ENCODE measurements around the gene PLEKHJ1. TPM values are rescaled to one million over a fixed set of nuclear protein-coding genes. Genes with fewer than 3 reads are reported as not detected.

PLEKHJ1 gene
- total and polyA plus RNA-seq, 2 of the 13 experiments (the other 11 are each of a cell fraction or from before 2014, with no cell fraction given) = 70.5 to 130 TPM

DNA sequence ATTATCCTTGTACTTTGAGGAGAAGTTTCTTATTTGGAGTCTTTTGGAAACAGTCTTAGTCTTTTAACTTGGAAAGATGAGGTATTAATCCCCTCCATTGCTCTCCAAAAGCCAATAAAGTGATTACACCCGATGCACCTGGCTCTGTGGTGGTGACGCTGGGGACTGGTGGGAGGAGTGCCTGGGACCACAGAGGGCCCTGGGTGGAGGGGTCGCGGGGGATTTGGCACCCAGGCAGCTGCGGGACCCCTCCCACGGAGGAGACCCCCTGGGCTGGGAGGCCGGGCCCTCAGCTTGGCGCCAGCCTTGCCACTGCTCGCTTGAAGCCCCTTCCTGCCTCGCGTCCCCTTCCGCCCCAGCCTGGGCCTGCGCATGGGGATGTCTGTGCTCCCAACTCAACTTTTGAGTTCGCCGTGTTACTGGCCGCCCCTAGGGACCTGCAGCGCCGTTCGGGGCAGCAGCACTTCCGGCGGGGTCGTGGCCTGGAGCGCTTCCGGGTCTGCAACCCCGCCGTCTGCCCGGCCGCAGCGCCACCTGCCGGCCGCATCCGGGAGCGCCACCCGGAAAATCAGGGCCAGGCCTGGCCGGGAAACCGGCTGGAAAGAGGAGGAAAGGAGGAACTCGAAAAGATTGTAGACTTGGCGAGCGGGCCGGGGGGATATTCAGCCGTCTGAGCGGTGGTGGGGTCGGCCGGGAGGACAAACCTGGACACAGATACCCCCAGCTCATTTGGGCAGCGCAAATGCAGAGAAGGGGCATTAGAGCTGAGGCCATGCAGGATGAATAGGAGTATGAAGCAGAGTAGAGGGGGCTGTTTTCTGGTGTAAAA is 37.4 kb upstream of the PLEKHJ1 start (continued):
- TF ChIP-seq CAMTA2 (CRISPR knock-in tag; IDR thresholded peaks at IDR 0.05; ENCODE audit: borderline replicate concordance) (peak; percentile 93), ZNF205 (CRISPR knock-in tag; IDR thresholded peaks at IDR 0.05) (0 out of 2 replicates have a peak, but pooled peaks have one; percentile 44), AGO2 (optimal IDR thresholded peaks at IDR 0.05; ENCODE audit: low read depth, low read length) (peak; percentile 99), PAX8 (CRISPR knock-in tag; IDR thresholded peaks at IDR 0.05; ENCODE audit: borderline replicate concordance) (peak; percentile 58; the same call in 1 of the 2 replicates), NKX3-1 (CRISPR knock-in tag; IDR thresholded peaks at IDR 0.05) (peak; percentile 25; the same call in 1 of the 2 replicates), ARNT2 (CRISPR knock-in tag; IDR thresholded peaks at IDR 0.05; ENCODE audit: low read depth) (peak; percentile 81), CBFB (CRISPR knock-in tag; IDR thresholded peaks at IDR 0.05) (peak; percentile 88), ETV5 (CRISPR knock-in tag; IDR thresholded peaks at IDR 0.05; ENCODE audit: borderline replicate concordance) (peak; percentile 90), KLF11 (CRISPR knock-in tag; IDR thresholded peaks at IDR 0.05) (0 out of 2 replicates have a peak, but pooled peaks have one; percentile 54), KDM5A (IDR thresholded peaks at IDR 0.05; ENCODE audit: borderline replicate concordance, low read length) (peak; percentile 41; the same call in 1 of the 2 replicates), KDM4B (CRISPR knock-in tag; IDR thresholded peaks at IDR 0.05) (peak; percentile 43; the same call in 1 of the 2 replicates), ZNF446 (CRISPR knock-in tag; IDR thresholded peaks at IDR 0.05) (peak; percentile 16; the same call in 1 of the 2 replicates)
- TF ChIP-seq, protein P1, sequence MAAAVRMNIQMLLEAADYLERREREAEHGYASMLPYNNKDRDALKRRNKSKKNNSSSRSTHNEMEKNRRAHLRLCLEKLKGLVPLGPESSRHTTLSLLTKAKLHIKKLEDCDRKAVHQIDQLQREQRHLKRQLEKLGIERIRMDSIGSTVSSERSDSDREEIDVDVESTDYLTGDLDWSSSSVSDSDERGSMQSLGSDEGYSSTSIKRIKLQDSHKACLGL (CRISPR knock-in tag; IDR thresholded peaks at IDR 0.05) = peak; percentile 62
- TF ChIP-seq, protein P2, sequence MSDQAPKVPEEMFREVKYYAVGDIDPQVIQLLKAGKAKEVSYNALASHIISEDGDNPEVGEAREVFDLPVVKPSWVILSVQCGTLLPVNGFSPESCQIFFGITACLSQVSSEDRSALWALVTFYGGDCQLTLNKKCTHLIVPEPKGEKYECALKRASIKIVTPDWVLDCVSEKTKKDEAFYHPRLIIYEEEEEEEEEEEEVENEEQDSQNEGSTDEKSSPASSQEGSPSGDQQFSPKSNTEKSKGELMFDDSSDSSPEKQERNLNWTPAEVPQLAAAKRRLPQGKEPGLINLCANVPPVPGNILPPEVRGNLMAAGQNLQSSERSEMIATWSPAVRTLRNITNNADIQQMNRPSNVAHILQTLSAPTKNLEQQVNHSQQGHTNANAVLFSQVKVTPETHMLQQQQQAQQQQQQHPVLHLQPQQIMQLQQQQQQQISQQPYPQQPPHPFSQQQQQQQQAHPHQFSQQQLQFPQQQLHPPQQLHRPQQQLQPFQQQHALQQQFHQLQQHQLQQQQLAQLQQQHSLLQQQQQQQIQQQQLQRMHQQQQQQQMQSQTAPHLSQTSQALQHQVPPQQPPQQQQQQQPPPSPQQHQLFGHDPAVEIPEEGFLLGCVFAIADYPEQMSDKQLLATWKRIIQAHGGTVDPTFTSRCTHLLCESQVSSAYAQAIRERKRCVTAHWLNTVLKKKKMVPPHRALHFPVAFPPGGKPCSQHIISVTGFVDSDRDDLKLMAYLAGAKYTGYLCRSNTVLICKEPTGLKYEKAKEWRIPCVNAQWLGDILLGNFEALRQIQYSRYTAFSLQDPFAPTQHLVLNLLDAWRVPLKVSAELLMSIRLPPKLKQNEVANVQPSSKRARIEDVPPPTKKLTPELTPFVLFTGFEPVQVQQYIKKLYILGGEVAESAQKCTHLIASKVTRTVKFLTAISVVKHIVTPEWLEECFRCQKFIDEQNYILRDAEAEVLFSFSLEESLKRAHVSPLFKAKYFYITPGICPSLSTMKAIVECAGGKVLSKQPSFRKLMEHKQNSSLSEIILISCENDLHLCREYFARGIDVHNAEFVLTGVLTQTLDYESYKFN (CRISPR knock-in tag; conservative IDR thresholded peaks at IDR 0.05) = peak; percentile 31
- TF ChIP-seq, protein P3, sequence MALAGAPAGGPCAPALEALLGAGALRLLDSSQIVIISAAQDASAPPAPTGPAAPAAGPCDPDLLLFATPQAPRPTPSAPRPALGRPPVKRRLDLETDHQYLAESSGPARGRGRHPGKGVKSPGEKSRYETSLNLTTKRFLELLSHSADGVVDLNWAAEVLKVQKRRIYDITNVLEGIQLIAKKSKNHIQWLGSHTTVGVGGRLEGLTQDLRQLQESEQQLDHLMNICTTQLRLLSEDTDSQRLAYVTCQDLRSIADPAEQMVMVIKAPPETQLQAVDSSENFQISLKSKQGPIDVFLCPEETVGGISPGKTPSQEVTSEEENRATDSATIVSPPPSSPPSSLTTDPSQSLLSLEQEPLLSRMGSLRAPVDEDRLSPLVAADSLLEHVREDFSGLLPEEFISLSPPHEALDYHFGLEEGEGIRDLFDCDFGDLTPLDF (CRISPR knock-in tag; IDR thresholded peaks at IDR 0.05) = 0 out of 2 replicates have a peak, but pooled peaks have one; percentile 62
- TF ChIP-seq, protein P4, sequence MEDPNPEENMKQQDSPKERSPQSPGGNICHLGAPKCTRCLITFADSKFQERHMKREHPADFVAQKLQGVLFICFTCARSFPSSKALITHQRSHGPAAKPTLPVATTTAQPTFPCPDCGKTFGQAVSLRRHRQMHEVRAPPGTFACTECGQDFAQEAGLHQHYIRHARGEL (CRISPR knock-in tag; IDR thresholded peaks at IDR 0.05) = peak; percentile 72
- TF ChIP-seq, protein P5, sequence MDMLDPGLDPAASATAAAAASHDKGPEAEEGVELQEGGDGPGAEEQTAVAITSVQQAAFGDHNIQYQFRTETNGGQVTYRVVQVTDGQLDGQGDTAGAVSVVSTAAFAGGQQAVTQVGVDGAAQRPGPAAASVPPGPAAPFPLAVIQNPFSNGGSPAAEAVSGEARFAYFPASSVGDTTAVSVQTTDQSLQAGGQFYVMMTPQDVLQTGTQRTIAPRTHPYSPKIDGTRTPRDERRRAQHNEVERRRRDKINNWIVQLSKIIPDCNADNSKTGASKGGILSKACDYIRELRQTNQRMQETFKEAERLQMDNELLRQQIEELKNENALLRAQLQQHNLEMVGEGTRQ (IDR thresholded peaks at IDR 0.05; ENCODE audit: low read depth, low read length) = no peak
- TF ChIP-seq, protein P5 (CRISPR knock-in tag; IDR thresholded peaks at IDR 0.05; ENCODE audit: borderline replicate concordance) = no peak; the same call in 1 of the 2 replicates
- TF ChIP-seq, protein P6, sequence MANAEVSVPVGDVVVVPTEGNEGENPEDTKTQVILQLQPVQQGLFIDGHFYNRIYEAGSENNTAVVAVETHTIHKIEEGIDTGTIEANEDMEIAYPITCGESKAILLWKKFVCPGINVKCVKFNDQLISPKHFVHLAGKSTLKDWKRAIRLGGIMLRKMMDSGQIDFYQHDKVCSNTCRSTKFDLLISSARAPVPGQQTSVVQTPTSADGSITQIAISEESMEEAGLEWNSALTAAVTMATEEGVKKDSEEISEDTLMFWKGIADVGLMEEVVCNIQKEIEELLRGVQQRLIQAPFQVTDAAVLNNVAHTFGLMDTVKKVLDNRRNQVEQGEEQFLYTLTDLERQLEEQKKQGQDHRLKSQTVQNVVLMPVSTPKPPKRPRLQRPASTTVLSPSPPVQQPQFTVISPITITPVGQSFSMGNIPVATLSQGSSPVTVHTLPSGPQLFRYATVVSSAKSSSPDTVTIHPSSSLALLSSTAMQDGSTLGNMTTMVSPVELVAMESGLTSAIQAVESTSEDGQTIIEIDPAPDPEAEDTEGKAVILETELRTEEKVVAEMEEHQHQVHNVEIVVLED (CRISPR knock-in tag; IDR thresholded peaks at IDR 0.05; ENCODE audit: borderline replicate concordance) = peak; percentile 79
